ENCODE data around the gene WDR7. TPM values are rescaled to one million over a fixed set of nuclear protein-coding genes. Genes with fewer than 3 reads are reported as not detected.

The WDR7 gene
- total RNA-seq, 6 experiments from 2014 or later, result 10.4 to 18.8 (median 15.3) TPM

DNA sequence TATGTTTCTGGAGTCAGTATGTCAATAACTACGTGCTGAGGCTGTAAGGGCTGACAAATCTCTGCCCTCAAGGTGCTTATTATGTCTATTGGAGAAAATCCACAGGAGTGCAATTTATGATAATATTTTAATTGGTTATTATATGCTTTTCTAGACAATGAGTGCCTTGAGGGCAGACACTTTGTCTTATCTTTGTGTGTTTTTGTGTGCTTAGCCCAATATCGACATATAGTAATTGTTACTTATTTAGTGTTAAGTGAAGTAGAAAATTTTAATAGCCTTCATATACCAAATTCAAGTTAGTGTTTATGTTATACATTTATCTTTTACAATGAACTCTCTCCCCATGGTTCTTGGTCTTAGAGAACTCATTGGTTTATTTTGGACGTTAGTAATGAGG, 118.9 kb downstream of the WDR7 start:
- H3K4me3 ChIP-seq, result no peak overlapping the region
- H3K4me1 ChIP-seq, result no peaks in the 10 kb centered on the region
- no peak for TF ChIP-seq POLR2A (IDR thresholded peaks at IDR 0.05)
- TF ChIP-seq, protein P1, sequence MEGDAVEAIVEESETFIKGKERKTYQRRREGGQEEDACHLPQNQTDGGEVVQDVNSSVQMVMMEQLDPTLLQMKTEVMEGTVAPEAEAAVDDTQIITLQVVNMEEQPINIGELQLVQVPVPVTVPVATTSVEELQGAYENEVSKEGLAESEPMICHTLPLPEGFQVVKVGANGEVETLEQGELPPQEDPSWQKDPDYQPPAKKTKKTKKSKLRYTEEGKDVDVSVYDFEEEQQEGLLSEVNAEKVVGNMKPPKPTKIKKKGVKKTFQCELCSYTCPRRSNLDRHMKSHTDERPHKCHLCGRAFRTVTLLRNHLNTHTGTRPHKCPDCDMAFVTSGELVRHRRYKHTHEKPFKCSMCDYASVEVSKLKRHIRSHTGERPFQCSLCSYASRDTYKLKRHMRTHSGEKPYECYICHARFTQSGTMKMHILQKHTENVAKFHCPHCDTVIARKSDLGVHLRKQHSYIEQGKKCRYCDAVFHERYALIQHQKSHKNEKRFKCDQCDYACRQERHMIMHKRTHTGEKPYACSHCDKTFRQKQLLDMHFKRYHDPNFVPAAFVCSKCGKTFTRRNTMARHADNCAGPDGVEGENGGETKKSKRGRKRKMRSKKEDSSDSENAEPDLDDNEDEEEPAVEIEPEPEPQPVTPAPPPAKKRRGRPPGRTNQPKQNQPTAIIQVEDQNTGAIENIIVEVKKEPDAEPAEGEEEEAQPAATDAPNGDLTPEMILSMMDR (IDR thresholded peaks at IDR 0.05), result no peak
- H3K36me3 ChIP-seq, result no peaks in the 10 kb centered on the region
- 93% methylated on average over 3 of the region's 3 CpGs for WGBS (ENCODE audit: insufficient coverage, low coverage, low lambda C conversion rate, missing lambda C conversion rate)
- intact Hi-C loops (cut with DNase I), result no loop called here
- no peaks in the 10 kb centered on the region for H3K27me3 ChIP-seq
- no peaks in the 10 kb centered on the region for H3K9me3 ChIP-seq
- H3K27ac ChIP-seq, result no peak overlapping the region
- ATAC-seq (no peak), DNase-seq (no peak)

DNA sequence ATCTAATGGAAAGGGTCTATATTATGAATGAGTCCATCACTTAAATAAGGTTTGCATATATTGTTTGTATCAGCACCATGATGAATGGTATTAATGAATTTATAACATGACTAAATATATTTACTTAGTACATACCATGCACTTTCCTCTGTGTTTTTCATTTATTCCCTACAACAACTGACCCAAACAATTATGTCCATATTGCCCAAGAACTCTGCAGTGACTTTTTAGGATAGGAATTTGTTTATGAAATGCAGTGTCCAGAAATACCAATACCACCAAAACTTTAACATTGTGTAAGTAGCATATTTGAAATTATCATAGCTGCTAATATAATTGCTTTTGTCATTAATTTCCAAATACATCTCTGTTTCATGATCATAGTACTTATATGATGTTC, 119.7 kb downstream of the WDR7 start:
- Histone ChIP-seq H3K36me3 (no peaks in the 10 kb centered on the region), H3K27me3 (no peaks in the 10 kb centered on the region), H3K4me1 (no peaks in the 10 kb centered on the region), H3K4me3 (no peak overlapping the region), H3K9me3 (no peaks in the 10 kb centered on the region), H3K27ac (no peak overlapping the region)
- DNase-seq (no peak), ATAC-seq (no peak)
- TF ChIP-seq, protein P1 (IDR thresholded peaks at IDR 0.05), result no peak
- TF ChIP-seq POLR2A (IDR thresholded peaks at IDR 0.05), result no peak
- intact Hi-C loops (cut with DNase I), result no loop called here

DNA sequence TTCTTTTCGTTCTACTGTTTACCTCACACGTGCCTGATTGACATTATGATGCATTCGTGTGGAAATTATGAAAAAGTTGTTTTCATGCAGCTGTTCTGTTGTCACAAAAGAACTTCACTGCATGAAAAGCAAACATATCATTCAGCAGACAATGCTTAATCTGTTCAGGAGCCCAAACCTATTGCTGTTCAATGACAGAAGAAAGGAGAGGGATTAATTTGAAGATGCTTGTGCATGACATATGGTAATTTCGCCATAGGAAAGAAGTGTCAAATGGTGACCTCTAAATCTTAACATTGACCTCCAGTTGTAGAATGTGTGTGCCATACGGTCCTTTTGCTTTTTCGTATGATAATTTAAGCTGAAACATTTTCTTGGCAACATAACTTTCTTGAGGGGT, 124.5 kb downstream of the WDR7 start:
- no peaks in the 10 kb centered on the region for H3K9me3 ChIP-seq
- H3K27me3 ChIP-seq, result no peaks in the 10 kb centered on the region
- intact Hi-C loops (cut with DNase I), result no loop called here
- DNase-seq (no peak), ATAC-seq (no peak)
- no peak overlapping the region for H3K4me3 ChIP-seq
- no peak for TF ChIP-seq POLR2A (IDR thresholded peaks at IDR 0.05)
- TF ChIP-seq, protein P1 (IDR thresholded peaks at IDR 0.05), result no peak
- H3K36me3 ChIP-seq, result no peaks in the 10 kb centered on the region
- H3K4me1 ChIP-seq, result no peaks in the 10 kb centered on the region
- H3K27ac ChIP-seq, result no peak overlapping the region
- WGBS (ENCODE audit: insufficient coverage, low coverage, low lambda C conversion rate, missing lambda C conversion rate), result 86% methylated on average over 6 of the region's 6 CpGs

- 89% methylated on average over 5 of the region's 5 CpGs for WGBS (ENCODE audit: insufficient coverage, low coverage, low lambda C conversion rate, missing lambda C conversion rate)
- Histone ChIP-seq H3K36me3 (no peaks in the 10 kb centered on the region), H3K4me1 (no peaks in the 10 kb centered on the region), H3K4me3 (no peak overlapping the region), H3K27ac (no peak overlapping the region), H3K27me3 (no peaks in the 10 kb centered on the region), H3K9me3 (no peaks in the 10 kb centered on the region)
- intact Hi-C loops (cut with DNase I), result no loop called here
- ATAC-seq (no peak), DNase-seq (no peak)
- TF ChIP-seq, protein P1 (IDR thresholded peaks at IDR 0.05), result no peak
- TF ChIP-seq POLR2A (IDR thresholded peaks at IDR 0.05), result no peak
These were observed 136.2 kb downstream of the WDR7 start for GRCh38 chr18:56787390-56787789.
